ENCODE measurements around the gene POLD4. TPM values are rescaled to one million over a fixed set of nuclear protein-coding genes. Genes with fewer than 3 reads are reported as not detected.

POLD4 gene
- total and polyA plus RNA-seq, 2 of the 13 experiments (the other 11 are each of a cell fraction or from before 2014, with no cell fraction given) = 10.5 to 27.4 TPM

GRCh38 chr11:67353317-67354074, at the start of gene POLD4 (continued):
- TF ChIP-seq HBP1 (CRISPR knock-in tag; IDR thresholded peaks at IDR 0.05; ENCODE audit: low read depth) = no peak
- peak; percentile 77 for TF ChIP-seq TAF1 (CRISPR knock-in tag; IDR thresholded peaks at IDR 0.05)
- peak; percentile 34 for TF ChIP-seq JARID2 (CRISPR knock-in tag; IDR thresholded peaks at IDR 0.05; ENCODE audit: insufficient replicate concordance)
- no peak for TF ChIP-seq MBNL3 (CRISPR knock-in tag; conservative IDR thresholded peaks at IDR 0.05)
- peak; percentile 51; the same call in 1 of the 2 replicates for TF ChIP-seq ZNF619 (CRISPR knock-in tag; IDR thresholded peaks at IDR 0.05)
- TF ChIP-seq GATAD1 (CRISPR knock-in tag; IDR thresholded peaks at IDR 0.05) = peak; percentile 62
- no peak; the same call in 1 of the 2 replicates for TF ChIP-seq ZNF704 (CRISPR knock-in tag; IDR thresholded peaks at IDR 0.05; ENCODE audit: borderline replicate concordance)
- peak; percentile 59 for TF ChIP-seq ZNF556 (CRISPR knock-in tag; IDR thresholded peaks at IDR 0.05; ENCODE audit: borderline replicate concordance)
- peak; percentile 24; the same call in 1 of the 2 replicates for TF ChIP-seq ZNF788 (CRISPR knock-in tag; IDR thresholded peaks at IDR 0.05; ENCODE audit: borderline replicate concordance)
- TF ChIP-seq TIGD3 (CRISPR knock-in tag; IDR thresholded peaks at IDR 0.05; ENCODE audit: borderline replicate concordance) = 0 out of 2 replicates have a peak, but pooled peaks have one; percentile 66
- no peak for TF ChIP-seq ZNF367 (CRISPR knock-in tag; IDR thresholded peaks at IDR 0.05; ENCODE audit: borderline replicate concordance)
- TF ChIP-seq ZBTB25 (CRISPR knock-in tag; IDR thresholded peaks at IDR 0.05) = 0 out of 2 replicates have a peak, but pooled peaks have one; percentile 62
- TF ChIP-seq ZNF598 (CRISPR knock-in tag; IDR thresholded peaks at IDR 0.05; ENCODE audit: borderline replicate concordance) = no peak
- TF ChIP-seq ZNF839 (CRISPR knock-in tag; IDR thresholded peaks at IDR 0.05; ENCODE audit: borderline replicate concordance) = no peak
- TF ChIP-seq TAF15 (IDR thresholded peaks at IDR 0.05; ENCODE audit: low read depth, low read length, poor library complexity, severe bottlenecking) = no peak
- TF ChIP-seq CTCF (CRISPR knock-in tag; IDR thresholded peaks at IDR 0.05) = no peak; the same call in 1 of the 2 replicates
- no peak for TF ChIP-seq LRRFIP1 (CRISPR knock-in tag; conservative IDR thresholded peaks at IDR 0.05)
- TF ChIP-seq ZNF335 (CRISPR knock-in tag; IDR thresholded peaks at IDR 0.05) = no peak
